PC-3 (cell line): ENCODE measurements around the gene VWA8. TPM values are rescaled to one million over a fixed set of nuclear protein-coding genes. Genes with fewer than 3 reads are reported as not detected.

Source experiments
- ATAC-seq: fragments of 200-7000 bp; cut with Tn5 transposase; 2 replicates; pipeline ENCODE4 v1.9.1; 2020; ENCODE audit warnings: mild to moderate bottlenecking, moderate library complexity
- BruUV-seq: library from RNA; stranded (reverse); fragments of 400-500 nt; replicated peaks from 2 replicates; lab custom pipeline; 2021; lab: Mats Ljungman, UMichigan
- CTCF ChIA-PET: fragments of 300-600 bp; sonication (Branson Sonifier 250); formaldehyde crosslinking; loops from one replicate; lab custom pipeline; 2022; ENCODE audit warnings: antibody characterized with exemption; lab: Charles Lee
- POLR2A ChIA-PET: fragments of 300-600 bp; sonication (Branson Sonifier 250); formaldehyde crosslinking; loops from one replicate; lab custom pipeline; 2022; ENCODE audit warnings: antibody characterized with exemption; ENCODE audit not compliant: unreplicated experiment; lab: Charles Lee
- DNase-seq: peaks from one replicate; pipeline ENCODE4 v3.0.0-alpha.2; 2015
- H2AFZ ChIP-seq: fragments of 300-600 bp; sonication (generic); 2 replicates; pipeline ENCODE4 v1.6.0; 2016; ENCODE audit warnings: antibody characterized with exemption, low read length
- H3F3A ChIP-seq: fragments of 300-600 bp; sonication (generic); one replicate; pipeline ENCODE4 v1.6.0; 2017; ENCODE audit warnings: antibody characterized with exemption, low read length, control low read depth, mild to moderate bottlenecking; ENCODE audit not compliant: unreplicated experiment
- H3K27ac ChIP-seq: fragments of 300-600 bp; sonication (generic); 2 replicates; pipeline ENCODE4 v1.5.1; 2016; ENCODE audit warnings: mild to moderate bottlenecking, low read length
- H3K27me3 ChIP-seq: fragments of 300-600 bp; sonication (generic); 2 replicates; pipeline ENCODE4 v1.6.1; 2016; ENCODE audit warnings: low read length, mixed read lengths
- H3K36me3 ChIP-seq: fragments of 300-600 bp; sonication (generic); 2 replicates; pipeline ENCODE4 v1.6.1; 2016; ENCODE audit warnings: low read depth, mixed run types, low read length, mixed read lengths
- H3K4me1 ChIP-seq: fragments of 300-600 bp; sonication (generic); 2 replicates; pipeline ENCODE4 v1.5.1; 2016; ENCODE audit warnings: low read length; ENCODE audit not compliant: insufficient read depth
- H3K4me2 ChIP-seq: fragments of 300-600 bp; sonication (generic); 2 replicates; pipeline ENCODE4 v1.6.0; 2016; ENCODE audit warnings: low read length
- H3K4me3 ChIP-seq: fragments of 300-600 bp; sonication (generic); 2 replicates; pipeline ENCODE4 v1.5.1; 2016; ENCODE audit warnings: mild to moderate bottlenecking, low read length, mixed read lengths
- H3K79me2 ChIP-seq: fragments of 300-600 bp; sonication (generic); 2 replicates; pipeline ENCODE4 v1.6.1; 2017; ENCODE audit warnings: low read length, mixed read lengths
- H3K9ac ChIP-seq: fragments of 300-600 bp; sonication (generic); 2 replicates; pipeline ENCODE4 v1.6.0; 2016; ENCODE audit warnings: mild to moderate bottlenecking, low read length
- H3K9me2 ChIP-seq: fragments of 300-600 bp; sonication (generic); replicated peaks from 2 replicates; pipeline ENCODE4 v1.6.1; 2016; ENCODE audit warnings: mixed run types, low read length, mixed read lengths
- H3K9me3 ChIP-seq: fragments of 300-600 bp; sonication (generic); 2 replicates; pipeline ENCODE4 v1.6.1; 2016; ENCODE audit warnings: low read length, mixed read lengths
- H4K20me1 ChIP-seq: fragments of 300-600 bp; sonication (generic); 2 replicates; pipeline ENCODE4 v1.6.1; 2016; ENCODE audit warnings: low read length, mixed read lengths
- EZH2 ChIP-seq: fragments of 300-600 bp; sonication (generic); IDR thresholded peaks from one replicate; pipeline ENCODE4 v1.6.1; 2017; ENCODE audit warnings: antibody characterized with exemption, mild to moderate bottlenecking, low read length; ENCODE audit not compliant: unreplicated experiment
- EZH2phosphoT487 ChIP-seq: fragments of 300-600 bp; sonication (generic); IDR thresholded peaks from 2 replicates; pipeline ENCODE4 v1.6.1; 2018; ENCODE audit warnings: mild to moderate bottlenecking, antibody characterized with exemption, low read length, borderline replicate concordance
- intact Hi-C: fragments of 100-400 bp; cut with micrococcal nuclease; formaldehyde crosslinking; loops from 2 replicates; pipeline ENCODE4 v1.9.0; 2023
- total RNA-seq: library from RNA; depleted of rRNA; stranded (reverse); fragments of >200 nt; gene quantifications from 2 replicates; pipeline ENCODE4 v1.2.3, GENCODE V29; 2014
- TF ChIP-seq, protein P1 (sequence below): fragments of 300-600 bp; sonication (generic); conservative IDR thresholded peaks from 2 replicates; pipeline ENCODE4 v1.5.1; 2017; ENCODE audit warnings: antibody characterized with exemption, low read depth, mild to moderate bottlenecking, low read length

Gene VWA8
- total RNA-seq, 1 experiment from 2014 or later: 10.0 TPM

DNA sequence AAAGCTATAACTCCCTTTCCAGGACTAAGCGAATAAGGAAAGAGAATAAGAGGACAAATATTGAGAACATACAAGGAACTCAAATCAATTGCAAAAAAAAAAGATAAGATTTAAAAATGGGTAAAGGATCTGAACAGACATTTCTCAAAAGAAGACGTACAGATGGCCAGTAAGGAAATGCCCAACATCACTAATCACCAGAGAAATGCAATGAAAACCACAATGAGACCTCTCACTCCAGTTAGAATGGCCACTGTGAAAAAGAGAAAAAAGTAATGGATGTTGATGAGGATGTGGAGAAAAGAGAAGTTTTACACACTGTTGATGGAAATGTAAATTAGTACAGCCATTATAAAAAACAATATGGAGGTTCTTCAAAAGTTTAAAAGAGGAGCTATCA, 63.8 kb downstream of the VWA8 start:
- no peaks in the 10 kb centered on the region for H3F3A ChIP-seq
- no TSS peak for BruUV-seq
- no peak overlapping the region for H3K4me2 ChIP-seq
- H4K20me1 ChIP-seq: no peaks in the 10 kb centered on the region
- no peak for DNase-seq
- ChIA-PET POLR2A (no interaction called here), CTCF (no interaction called here)
- H3K79me2 ChIP-seq: no peaks in the 10 kb centered on the region
- no peaks in the 10 kb centered on the region for H3K9me3 ChIP-seq
- H3K9ac ChIP-seq: no peak overlapping the region
- intact Hi-C loops: no loop called here
- H3K9me2 ChIP-seq: no peaks in the 10 kb centered on the region
- ATAC-seq: no peak
- no peak for TF ChIP-seq EZH2phosphoT487
- TF ChIP-seq, protein P1, sequence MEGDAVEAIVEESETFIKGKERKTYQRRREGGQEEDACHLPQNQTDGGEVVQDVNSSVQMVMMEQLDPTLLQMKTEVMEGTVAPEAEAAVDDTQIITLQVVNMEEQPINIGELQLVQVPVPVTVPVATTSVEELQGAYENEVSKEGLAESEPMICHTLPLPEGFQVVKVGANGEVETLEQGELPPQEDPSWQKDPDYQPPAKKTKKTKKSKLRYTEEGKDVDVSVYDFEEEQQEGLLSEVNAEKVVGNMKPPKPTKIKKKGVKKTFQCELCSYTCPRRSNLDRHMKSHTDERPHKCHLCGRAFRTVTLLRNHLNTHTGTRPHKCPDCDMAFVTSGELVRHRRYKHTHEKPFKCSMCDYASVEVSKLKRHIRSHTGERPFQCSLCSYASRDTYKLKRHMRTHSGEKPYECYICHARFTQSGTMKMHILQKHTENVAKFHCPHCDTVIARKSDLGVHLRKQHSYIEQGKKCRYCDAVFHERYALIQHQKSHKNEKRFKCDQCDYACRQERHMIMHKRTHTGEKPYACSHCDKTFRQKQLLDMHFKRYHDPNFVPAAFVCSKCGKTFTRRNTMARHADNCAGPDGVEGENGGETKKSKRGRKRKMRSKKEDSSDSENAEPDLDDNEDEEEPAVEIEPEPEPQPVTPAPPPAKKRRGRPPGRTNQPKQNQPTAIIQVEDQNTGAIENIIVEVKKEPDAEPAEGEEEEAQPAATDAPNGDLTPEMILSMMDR: no peak
- no peak for TF ChIP-seq EZH2
- H3K27ac ChIP-seq: no peak overlapping the region
- no peak overlapping the region for H2AFZ ChIP-seq
- no peaks in the 10 kb centered on the region for H3K4me1 ChIP-seq
- H3K27me3 ChIP-seq: no peaks in the 10 kb centered on the region
- no peak overlapping the region for H3K4me3 ChIP-seq
- no peaks in the 10 kb centered on the region for H3K36me3 ChIP-seq

DNA sequence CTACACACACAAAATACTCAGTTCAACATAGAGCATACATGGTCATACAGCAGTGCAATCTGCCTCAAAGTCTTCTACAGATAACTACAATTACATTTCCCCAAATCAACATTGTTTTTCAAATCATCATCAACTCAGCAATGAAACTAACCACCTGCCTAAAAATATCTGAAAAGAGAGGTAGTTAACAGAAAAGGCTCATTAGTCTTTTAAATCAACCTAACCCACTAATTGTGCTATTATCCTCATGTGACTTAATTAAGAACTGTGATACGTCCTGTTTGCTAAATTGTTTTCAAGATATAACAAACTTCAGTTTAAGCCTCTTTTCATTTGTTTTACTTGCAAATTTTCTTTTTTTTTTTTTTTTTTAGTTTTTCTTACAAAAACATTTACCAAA, 65.4 kb downstream of the VWA8 start:
- Histone ChIP-seq H3K9ac (no peak overlapping the region), H2AFZ (no peak overlapping the region), H3K4me1 (no peaks in the 10 kb centered on the region), H3K27me3 (no peaks in the 10 kb centered on the region), H4K20me1 (no peaks in the 10 kb centered on the region), H3F3A (no peaks in the 10 kb centered on the region), H3K4me2 (no peak overlapping the region), H3K4me3 (no peak overlapping the region), H3K9me3 (no peaks in the 10 kb centered on the region), H3K9me2 (no peaks in the 10 kb centered on the region), H3K27ac (no peak overlapping the region), H3K79me2 (no peaks in the 10 kb centered on the region), H3K36me3 (peaks cover 6% of the 10 kb centered on the region; the same call in 1 of the 2 replicates)
- ChIA-PET CTCF (no interaction called here), POLR2A (no interaction called here)
- ATAC-seq (no peak), DNase-seq (no peak)
- intact Hi-C loops: no loop called here
- no TSS peak for BruUV-seq
- TF ChIP-seq EZH2phosphoT487 (no peak), EZH2 (no peak)
- TF ChIP-seq, protein P1: no peak

DNA sequence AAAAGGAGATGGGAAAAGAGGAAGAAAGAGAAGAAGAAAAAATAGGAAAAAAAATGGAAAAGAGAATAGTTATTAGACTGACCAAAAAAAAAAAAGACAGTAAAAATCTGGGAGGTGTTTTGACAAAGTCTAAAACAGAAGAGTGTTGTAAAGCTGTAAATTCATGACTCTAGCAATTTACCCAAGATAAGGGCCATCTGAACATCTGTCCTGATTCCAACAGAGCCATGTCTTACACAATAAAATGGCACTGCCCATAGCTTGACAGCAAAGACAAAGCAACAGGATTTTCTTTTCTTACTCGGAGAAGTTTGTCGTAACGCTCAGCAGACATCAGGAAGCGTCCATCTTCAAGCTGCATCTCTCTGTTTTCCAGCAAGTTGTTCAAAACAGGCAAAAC, 69.8 kb downstream of the VWA8 start:
- no peaks in the 10 kb centered on the region for H3F3A ChIP-seq
- CTCF ChIA-PET: no interaction called here
- H4K20me1 ChIP-seq: no peaks in the 10 kb centered on the region
- H3K27me3 ChIP-seq: no peaks in the 10 kb centered on the region
- TF ChIP-seq EZH2 (no peak), EZH2phosphoT487 (no peak)
- TF ChIP-seq, protein P1: no peak
- H3K4me3 ChIP-seq: no peak overlapping the region
- peaks cover 6% of the 10 kb centered on the region; the same call in 1 of the 2 replicates for H3K36me3 ChIP-seq
- no TSS peak for BruUV-seq
- no peaks in the 10 kb centered on the region for H3K4me1 ChIP-seq
- ATAC-seq: no peak
- no peak overlapping the region for H3K9ac ChIP-seq
- no peaks in the 10 kb centered on the region for H3K9me3 ChIP-seq
- intact Hi-C loops: no loop called here
- no peak for DNase-seq
- no peaks in the 10 kb centered on the region for H3K79me2 ChIP-seq
- no peak overlapping the region for H2AFZ ChIP-seq
- H3K4me2 ChIP-seq: no peak overlapping the region
- no peaks in the 10 kb centered on the region for H3K9me2 ChIP-seq
- POLR2A ChIA-PET: no interaction called here
- H3K27ac ChIP-seq: no peak overlapping the region
